RWPE2 (cell line): ENCODE data around the gene HNRNPF.

Source experiments
- ATAC-seq: fragments of 200-7000 bp; cut with Tn5 transposase; 3 replicates; pipeline ENCODE4 v1.9.1; 2021; ENCODE audit warnings: low read depth
- DNase-seq: peaks from one replicate; pipeline ENCODE4 v3.0.0-alpha.2; 2020; ENCODE audit warnings: low spot score
- H3K27ac ChIP-seq: fragments of 450-650 bp; 2 replicates; pipeline ENCODE4 v1.5.1; 2017; ENCODE audit warnings: mild to moderate bottlenecking; ENCODE audit not compliant: poor library complexity, severe bottlenecking
- H3K27me3 ChIP-seq: fragments of 250-450 bp; sonication (Bioruptor Pico); 2 replicates; pipeline ENCODE4 v1.5.1; 2021; ENCODE audit warnings: mild to moderate bottlenecking, moderate library complexity; ENCODE audit not compliant: insufficient read depth, poor library complexity, severe bottlenecking
- H3K36me3 ChIP-seq: fragments of 250-450 bp; sonication (Bioruptor Pico); 2 replicates; pipeline ENCODE4 v1.5.1; 2020; ENCODE audit warnings: low read depth, mild to moderate bottlenecking, moderate library complexity
- H3K4me1 ChIP-seq: fragments of 250-450 bp; sonication (Bioruptor Pico); 2 replicates; pipeline ENCODE4 v1.5.1; 2021; ENCODE audit warnings: mild to moderate bottlenecking, moderate library complexity; ENCODE audit not compliant: insufficient read depth, poor library complexity, severe bottlenecking
- H3K4me3 ChIP-seq: fragments of 250-450 bp; sonication (Bioruptor Pico); 2 replicates; pipeline ENCODE4 v1.5.1; 2021; ENCODE audit warnings: mild to moderate bottlenecking, moderate library complexity; ENCODE audit not compliant: severe bottlenecking
- H3K9me3 ChIP-seq: fragments of 250-450 bp; sonication (Bioruptor Pico); 2 replicates; pipeline ENCODE4 v1.5.1; 2021; ENCODE audit warnings: mild to moderate bottlenecking, moderate library complexity; ENCODE audit not compliant: severe bottlenecking
- CTCF ChIP-seq: fragments of 450-650 bp; IDR thresholded peaks from one replicate; pipeline ENCODE4 v1.5.1; 2017; ENCODE audit warnings: mild to moderate bottlenecking, moderate library complexity; ENCODE audit not compliant: poor library complexity, severe bottlenecking

Gene HNRNPF

DNA sequence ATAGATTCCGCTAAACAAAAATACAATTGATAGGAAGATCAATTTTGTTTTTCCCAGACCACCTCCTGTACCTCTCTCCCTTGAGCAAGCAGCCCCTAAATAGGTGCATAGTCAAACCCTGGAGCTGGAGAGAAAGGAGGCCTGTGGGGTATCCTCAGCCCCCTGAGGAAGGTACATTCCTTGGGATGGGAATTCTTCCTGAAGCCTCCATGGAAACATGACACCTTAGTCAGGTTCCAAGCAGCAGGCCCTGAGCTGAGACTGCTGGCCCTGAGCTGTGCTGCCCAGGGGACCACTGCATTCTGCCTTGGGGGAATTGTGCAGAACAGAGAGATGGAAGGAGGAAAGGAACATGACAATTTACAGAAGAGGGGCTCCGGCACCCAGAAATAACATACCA, 7.4 kb downstream of the HNRNPF start:
- Histone ChIP-seq H3K27me3 (no peaks in the 10 kb centered on the region), H3K4me3 (no peak overlapping the region), H3K4me1 (peaks cover 61% of the 10 kb centered on the region), H3K27ac (peak overlapping the region; percentile 7), H3K9me3 (no peaks in the 10 kb centered on the region), H3K36me3 (peaks cover 78% of the 10 kb centered on the region)
- no peak for ATAC-seq
- TF ChIP-seq CTCF = no peak
- no peak for DNase-seq

DNA sequence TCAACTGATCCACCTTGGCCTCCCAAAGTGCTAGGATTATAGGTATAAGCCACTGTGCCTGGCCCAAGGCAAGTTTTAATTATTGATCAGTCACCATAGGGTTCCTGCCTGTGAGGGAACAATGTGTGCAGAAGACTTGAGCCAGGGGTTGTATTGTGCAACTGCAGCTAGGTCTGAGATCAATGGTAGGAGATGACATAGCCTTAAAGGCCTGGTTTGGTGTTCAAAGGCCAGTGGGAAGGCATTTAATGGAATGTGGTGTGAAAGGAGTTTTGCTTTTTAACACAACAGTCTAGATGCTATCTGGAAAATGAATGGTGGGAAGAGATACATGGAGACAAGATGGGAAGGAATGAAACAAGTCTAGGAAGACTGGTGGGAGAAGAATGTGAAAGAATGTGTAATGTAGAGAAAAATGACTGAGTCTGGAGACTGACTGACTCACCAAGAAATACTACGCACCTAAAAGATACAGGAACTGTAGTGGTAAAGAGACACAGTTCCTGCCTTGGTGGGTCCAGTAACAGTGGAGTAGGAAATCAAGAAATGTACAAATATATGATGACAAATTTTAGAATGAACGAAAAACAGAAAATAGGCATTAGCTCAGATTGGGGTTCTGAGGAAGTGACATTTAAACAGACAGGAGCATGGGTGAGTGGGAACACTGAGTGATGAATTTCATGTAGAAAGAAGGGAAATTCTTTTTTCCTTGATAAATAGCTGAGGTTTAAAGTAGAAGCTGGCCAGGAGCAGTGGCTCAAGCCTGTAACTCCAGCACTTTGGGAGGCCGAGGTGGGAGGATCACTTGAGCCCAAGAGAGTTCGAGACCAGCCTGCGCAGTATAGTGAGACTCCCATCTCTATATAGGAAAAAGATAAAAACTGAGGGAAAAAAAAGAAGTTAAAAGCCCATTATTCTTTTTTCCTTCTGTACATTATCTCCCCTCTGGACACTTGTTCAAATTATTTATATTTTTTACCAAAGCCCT, 9.4 kb downstream of the HNRNPF start:
- Histone ChIP-seq H3K9me3 (no peaks in the 10 kb centered on the region), H3K27ac (peak overlapping the region; percentile 91), H3K36me3 (peaks cover 77% of the 10 kb centered on the region), H3K4me1 (peaks cover 54% of the 10 kb centered on the region), H3K27me3 (no peaks in the 10 kb centered on the region), H3K4me3 (no peak overlapping the region)
- no peak for TF ChIP-seq CTCF
- ATAC-seq = no peak
- no peak for DNase-seq

DNA sequence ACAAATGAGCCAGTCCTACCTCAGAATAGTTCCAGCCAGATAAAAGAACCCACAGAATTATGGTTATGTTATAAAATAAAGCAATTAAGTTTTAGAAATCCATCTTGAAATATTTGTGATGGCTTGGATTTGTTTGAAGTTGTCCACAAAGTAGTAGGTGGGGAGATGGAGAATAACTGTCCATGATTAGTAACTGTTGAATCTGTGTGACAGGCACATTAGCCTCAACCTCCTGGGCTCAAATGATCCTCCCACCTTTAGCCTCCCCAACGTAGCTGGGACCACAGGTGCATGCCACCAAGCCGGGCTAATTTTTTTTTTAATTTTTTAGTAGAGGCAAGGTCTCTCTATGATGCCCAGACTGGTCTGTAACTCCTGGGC, 10.1 kb downstream of the HNRNPF start:
- H3K9me3 ChIP-seq = no peaks in the 10 kb centered on the region
- TF ChIP-seq CTCF = no peak
- ATAC-seq (no peak), DNase-seq (no peak)
- H3K27me3 ChIP-seq = no peaks in the 10 kb centered on the region
- H3K4me1 ChIP-seq = peaks cover 47% of the 10 kb centered on the region
- H3K27ac ChIP-seq = peak overlapping the region; percentile 91
- no peak overlapping the region for H3K4me3 ChIP-seq
- H3K36me3 ChIP-seq = peaks cover 77% of the 10 kb centered on the region

GRCh38 chr10:43396928-43397624, 11.9 kb downstream of the HNRNPF start:
- peaks cover 78% of the 10 kb centered on the region for H3K36me3 ChIP-seq
- TF ChIP-seq CTCF = no peak
- DNase-seq (peak; percentile 93), ATAC-seq (peak; percentile 76)
- no peaks in the 10 kb centered on the region for H3K9me3 ChIP-seq
- no peaks in the 10 kb centered on the region for H3K27me3 ChIP-seq
- H3K4me3 ChIP-seq = peak overlapping the region; percentile 75
- peak overlapping the region; percentile 91 for H3K27ac ChIP-seq
- H3K4me1 ChIP-seq = peaks cover 31% of the 10 kb centered on the region
